Measurements from ENCODE around the gene OSBPL8. TPM values are rescaled to one million over a fixed set of nuclear protein-coding genes. Genes with fewer than 3 reads are reported as not detected.

OSBPL8 gene
- total RNA-seq, 1 experiment from 2014 or later = 77.0 TPM

- no peak for DNase-seq (ENCODE audit: low spot score)
- in situ Hi-C loops (cut with HindIII; ENCODE audit: low sequenced_read_pairs) = no loop called here
These were observed 518 bp upstream of the OSBPL8 start for GRCh38 chr12:76560086-76560491.

- DNase-seq (ENCODE audit: low spot score) = peak; percentile 72
- in situ Hi-C loops (cut with HindIII; ENCODE audit: low sequenced_read_pairs) = no loop called here
These were observed 729 bp downstream of the OSBPL8 start for GRCh38 chr12:76558684-76559399.

DNA sequence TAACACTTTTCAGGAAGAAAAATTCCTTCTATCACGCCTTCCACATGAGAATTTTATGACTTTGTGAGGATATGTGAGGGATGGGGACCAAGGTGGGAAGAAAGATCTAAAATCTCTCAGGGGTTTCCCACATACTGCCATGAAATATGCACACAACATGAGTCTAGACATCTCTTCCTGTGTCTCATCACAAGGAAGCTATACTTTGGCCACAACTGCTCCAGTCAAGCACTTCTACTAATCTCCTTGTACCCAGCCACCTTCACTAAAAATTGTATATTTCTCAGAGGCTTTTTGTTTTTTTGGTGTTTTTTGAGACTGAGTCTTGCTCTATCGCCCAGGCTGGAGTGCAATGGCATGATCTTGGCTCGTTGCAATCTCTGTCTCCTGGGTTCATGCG, 3.2 kb downstream of the OSBPL8 start:
- in situ Hi-C loops (cut with HindIII; ENCODE audit: low sequenced_read_pairs) = no loop called here
- no peak for DNase-seq (ENCODE audit: low spot score)

DNA sequence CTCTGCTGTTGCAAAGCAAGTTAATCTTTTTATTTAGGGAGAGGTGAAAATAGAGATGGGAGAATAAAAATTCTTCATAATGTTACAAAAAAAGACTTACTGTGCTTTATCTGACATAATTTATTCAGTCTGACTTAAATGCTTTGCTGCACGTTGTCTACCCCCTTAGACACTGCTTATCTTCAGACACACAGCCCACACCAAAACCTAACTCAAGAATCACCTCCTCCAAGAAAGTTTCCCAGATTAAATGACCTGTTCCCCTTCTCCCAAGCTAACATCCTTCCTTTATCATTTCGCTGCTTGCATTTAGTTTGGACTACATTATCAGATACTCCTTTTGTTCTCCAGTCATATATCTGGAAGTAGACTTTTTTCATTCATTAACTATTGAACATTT, 3.8 kb downstream of the OSBPL8 start:
- no peak for DNase-seq (ENCODE audit: low spot score)

DNA sequence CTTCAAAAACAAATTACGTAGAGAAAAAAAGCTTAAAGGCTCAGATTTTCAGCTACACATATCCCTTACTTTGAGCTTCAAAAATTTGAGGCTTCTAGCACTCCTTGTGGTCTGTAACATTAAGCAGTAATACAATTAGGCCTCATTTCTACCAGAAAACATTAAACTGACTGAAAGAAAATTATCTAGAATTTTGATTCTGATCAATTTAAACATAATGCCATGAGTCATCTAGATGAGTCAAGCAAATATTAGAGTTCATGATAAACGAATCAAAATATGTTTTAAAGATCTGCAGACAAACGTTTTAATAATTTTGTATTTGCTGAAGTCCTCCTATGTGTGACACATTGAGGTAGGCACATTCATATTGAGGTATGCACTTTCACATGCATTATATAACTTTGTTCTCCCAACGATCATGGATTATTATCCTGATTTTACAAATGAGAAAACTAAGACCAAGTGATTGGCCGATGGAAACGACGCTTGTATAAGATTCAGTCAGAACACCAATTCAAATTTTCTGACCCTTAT, 4.3 kb downstream of the OSBPL8 start:
- DNase-seq (ENCODE audit: low spot score) = no peak
- in situ Hi-C loops (cut with HindIII; ENCODE audit: low sequenced_read_pairs) = no loop called here

More for the DNA sequence above, 3.8 kb downstream of the OSBPL8 start:
- in situ Hi-C loops (cut with HindIII; ENCODE audit: low sequenced_read_pairs) = no loop called here

- DNase-seq (ENCODE audit: low spot score) = no peak
- in situ Hi-C loops (cut with HindIII; ENCODE audit: low sequenced_read_pairs) = no loop called here
These were observed 5.0 kb downstream of the OSBPL8 start for GRCh38 chr12:76554405-76555230.

DNA sequence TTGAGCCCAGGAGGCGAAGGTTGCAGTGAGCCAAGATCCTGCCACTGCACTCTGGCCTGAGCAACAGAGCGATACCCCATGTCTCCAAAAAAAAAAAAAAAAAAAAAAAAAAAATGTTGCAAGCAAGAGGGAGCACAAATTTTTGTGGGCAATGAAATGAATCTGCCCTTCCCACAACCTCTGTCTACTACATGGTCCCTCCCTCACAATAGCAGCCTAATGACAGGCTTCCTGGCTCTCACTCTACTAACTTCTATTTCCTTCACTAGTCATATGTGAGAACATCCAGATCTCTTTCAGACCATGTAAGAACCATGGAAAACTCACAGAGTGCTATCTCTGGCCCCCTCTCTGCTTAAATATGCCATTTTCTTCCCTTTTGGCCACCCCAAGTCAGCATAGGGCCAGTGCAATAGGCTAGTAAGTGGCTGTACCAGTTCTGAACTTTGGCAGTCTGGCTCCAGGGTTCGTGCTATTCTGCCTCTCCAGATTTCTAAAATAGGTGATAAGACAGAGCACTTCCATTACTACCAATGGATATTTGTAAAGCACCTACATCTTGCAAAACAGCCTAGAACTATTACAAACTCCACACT, 7.1 kb downstream of the OSBPL8 start:
- no peak for DNase-seq (ENCODE audit: low spot score)
- in situ Hi-C loops (cut with HindIII; ENCODE audit: low sequenced_read_pairs) = no loop called here

GRCh38 chr12:76551482-76551888, 8.1 kb downstream of the OSBPL8 start:
- DNase-seq (ENCODE audit: low spot score) = no peak
- in situ Hi-C loops (cut with HindIII; ENCODE audit: low sequenced_read_pairs) = no loop called here

DNA sequence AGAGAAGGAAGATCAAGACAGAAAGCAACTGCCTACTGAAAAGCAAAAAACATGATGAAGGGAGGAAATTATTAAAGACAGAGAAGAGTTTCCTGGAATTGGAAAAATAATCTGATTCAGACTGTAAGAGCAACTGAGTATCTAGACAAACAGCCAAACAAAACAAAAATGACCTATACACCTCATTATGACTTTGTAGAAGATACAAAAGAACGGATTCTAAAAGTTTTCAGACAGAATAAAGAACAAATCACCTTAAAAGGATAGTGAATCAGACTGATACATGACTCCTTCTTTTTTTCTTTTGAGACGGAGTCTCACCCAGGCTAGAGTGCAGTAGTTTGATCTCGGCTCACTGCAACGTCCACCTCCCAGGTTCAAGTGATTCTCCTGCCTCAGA, 10.4 kb downstream of the OSBPL8 start:
- DNase-seq (ENCODE audit: low spot score) = no peak
- in situ Hi-C loops (cut with HindIII; ENCODE audit: low sequenced_read_pairs) = no loop called here

DNA sequence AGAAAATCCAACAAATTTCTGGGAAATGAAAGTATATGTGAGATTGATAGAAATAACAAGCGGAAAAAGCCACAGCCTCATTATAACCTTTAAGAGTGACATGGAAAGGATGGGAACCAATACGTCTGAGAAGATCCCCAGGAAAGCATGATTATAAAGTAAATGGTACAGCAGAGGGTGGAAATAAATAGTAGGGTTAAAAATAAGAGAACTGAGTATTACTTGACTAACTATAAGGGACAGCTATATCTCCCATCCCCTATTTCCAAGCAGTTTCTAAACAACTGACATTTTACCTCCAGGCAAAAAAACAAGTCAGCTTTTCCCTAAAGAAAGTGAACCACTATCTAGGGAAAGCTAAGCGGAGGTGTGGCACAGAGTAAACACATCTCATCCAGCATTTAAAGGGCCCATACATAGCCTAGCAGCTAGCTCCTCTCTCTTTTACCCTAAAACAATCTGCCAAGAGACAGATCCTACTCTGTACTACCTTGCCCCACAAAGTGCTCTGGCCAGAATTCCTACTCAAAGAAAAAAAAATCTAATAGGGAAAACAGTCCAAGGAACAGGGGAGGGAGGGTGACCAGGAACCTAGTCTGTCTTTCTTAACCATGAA, 11.2 kb downstream of the OSBPL8 start:
- in situ Hi-C loops (cut with HindIII; ENCODE audit: low sequenced_read_pairs) = no loop called here
- DNase-seq (ENCODE audit: low spot score) = no peak

DNA sequence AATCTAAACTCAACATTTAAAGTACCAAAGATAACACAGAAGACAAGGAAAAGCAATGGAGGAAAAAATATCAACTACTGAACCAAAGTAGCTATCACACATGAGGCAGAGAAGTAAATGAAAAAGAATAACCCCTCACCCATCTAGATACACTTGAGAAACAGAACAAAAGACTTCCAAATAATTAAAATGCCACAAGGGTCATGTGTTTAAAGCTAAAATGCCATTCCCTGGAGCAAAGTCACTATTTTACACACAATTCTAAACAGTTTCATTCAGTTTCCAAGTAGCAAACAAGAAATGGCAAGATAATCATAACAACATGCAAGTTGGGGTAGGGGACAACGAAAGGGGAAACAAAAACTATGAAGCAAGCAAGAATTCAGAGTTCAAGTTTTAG, 12.0 kb downstream of the OSBPL8 start:
- in situ Hi-C loops (cut with HindIII; ENCODE audit: low sequenced_read_pairs) = no loop called here
- no peak for DNase-seq (ENCODE audit: low spot score)

- in situ Hi-C loops (cut with HindIII; ENCODE audit: low sequenced_read_pairs) = no loop called here
- DNase-seq (ENCODE audit: low spot score) = no peak
These were observed 12.7 kb downstream of the OSBPL8 start for GRCh38 chr12:76546889-76547288.

- in situ Hi-C loops (cut with HindIII; ENCODE audit: low sequenced_read_pairs) = no loop called here
- no peak for DNase-seq (ENCODE audit: low spot score)
These were observed 14.1 kb downstream of the OSBPL8 start for GRCh38 chr12:76545486-76545885.

- no peak for DNase-seq (ENCODE audit: low spot score)
- in situ Hi-C loops (cut with HindIII; ENCODE audit: low sequenced_read_pairs) = no loop called here
These were observed 14.8 kb downstream of the OSBPL8 start for GRCh38 chr12:76544601-76545261.

- in situ Hi-C loops (cut with HindIII; ENCODE audit: low sequenced_read_pairs) = no loop called here
- DNase-seq (ENCODE audit: low spot score) = no peak
These were observed 15.7 kb downstream of the OSBPL8 start for GRCh38 chr12:76543813-76544347.

DNA sequence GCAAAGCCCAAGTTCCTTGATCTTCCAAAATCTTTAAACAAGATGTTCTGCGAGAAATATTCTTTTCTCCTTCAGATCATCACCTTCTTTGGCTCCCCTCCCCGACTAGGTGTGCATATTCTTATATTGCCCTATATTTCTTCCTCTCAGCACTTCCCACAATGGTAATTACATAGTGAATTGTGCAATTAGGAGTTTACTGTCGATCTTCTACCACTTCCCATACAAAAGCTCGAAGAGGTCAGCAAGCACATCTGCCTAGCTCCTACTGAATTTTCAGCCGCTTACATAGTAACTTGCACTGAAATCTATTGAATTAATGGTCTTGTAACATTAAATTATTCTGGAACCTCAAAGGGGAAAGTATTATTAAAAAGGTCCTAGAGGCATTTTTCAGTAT, 16.7 kb downstream of the OSBPL8 start:
- in situ Hi-C loops (cut with HindIII; ENCODE audit: low sequenced_read_pairs) = no loop called here
- no peak for DNase-seq (ENCODE audit: low spot score)

GRCh38 chr12:76539727-76540126, 19.8 kb downstream of the OSBPL8 start:
- in situ Hi-C loops (cut with HindIII; ENCODE audit: low sequenced_read_pairs) = no loop called here
- DNase-seq (ENCODE audit: low spot score) = no peak

GRCh38 chr12:76537923-76538322, 21.6 kb downstream of the OSBPL8 start:
- DNase-seq (ENCODE audit: low spot score) = no peak
- in situ Hi-C loops (cut with HindIII; ENCODE audit: low sequenced_read_pairs) = no loop called here

DNA sequence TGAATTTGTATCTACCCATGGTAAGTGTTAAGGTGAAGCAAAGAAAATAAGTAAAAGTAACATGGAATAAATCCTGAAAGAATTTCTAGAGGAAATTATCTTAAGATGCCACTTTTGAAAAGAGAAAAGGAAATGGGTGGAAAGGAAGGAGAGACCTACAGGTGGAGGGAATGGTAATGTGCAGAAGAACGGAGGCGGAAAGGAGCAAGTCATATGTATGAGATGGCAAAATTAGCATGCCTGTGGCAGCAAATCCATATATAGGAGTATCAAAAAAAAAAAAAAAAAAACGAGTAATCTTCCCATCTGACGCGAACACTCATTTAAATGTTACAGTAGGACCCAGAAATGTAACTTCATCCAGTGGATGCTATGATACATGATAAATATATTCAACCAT, 23.0 kb downstream of the OSBPL8 start:
- no peak for DNase-seq (ENCODE audit: low spot score)
- in situ Hi-C loops (cut with HindIII; ENCODE audit: low sequenced_read_pairs) = no loop called here

Data from G401 (cell line).